HG03558 (cell line): ENCODE measurements around the gene GSTO2.

ENCODE experiments used
- ATAC-seq: cut with Tn5 transposase; IDR thresholded peaks from one replicate; pipeline ENCODE4 v1.9.1; 2021; ENCODE audit warnings: moderate number of reproducible peaks; ENCODE audit not compliant: unreplicated experiment; ENCODE audit errors: extremely low read depth

The GSTO2 gene

GRCh38 chr10:104253106-104253505 is 15.9 kb upstream of the GSTO2 start:
- ATAC-seq: no peak

- no peak for ATAC-seq
Observed at GRCh38 chr10:104253606-104254410, 15.2 kb upstream of the GSTO2 start.

DNA sequence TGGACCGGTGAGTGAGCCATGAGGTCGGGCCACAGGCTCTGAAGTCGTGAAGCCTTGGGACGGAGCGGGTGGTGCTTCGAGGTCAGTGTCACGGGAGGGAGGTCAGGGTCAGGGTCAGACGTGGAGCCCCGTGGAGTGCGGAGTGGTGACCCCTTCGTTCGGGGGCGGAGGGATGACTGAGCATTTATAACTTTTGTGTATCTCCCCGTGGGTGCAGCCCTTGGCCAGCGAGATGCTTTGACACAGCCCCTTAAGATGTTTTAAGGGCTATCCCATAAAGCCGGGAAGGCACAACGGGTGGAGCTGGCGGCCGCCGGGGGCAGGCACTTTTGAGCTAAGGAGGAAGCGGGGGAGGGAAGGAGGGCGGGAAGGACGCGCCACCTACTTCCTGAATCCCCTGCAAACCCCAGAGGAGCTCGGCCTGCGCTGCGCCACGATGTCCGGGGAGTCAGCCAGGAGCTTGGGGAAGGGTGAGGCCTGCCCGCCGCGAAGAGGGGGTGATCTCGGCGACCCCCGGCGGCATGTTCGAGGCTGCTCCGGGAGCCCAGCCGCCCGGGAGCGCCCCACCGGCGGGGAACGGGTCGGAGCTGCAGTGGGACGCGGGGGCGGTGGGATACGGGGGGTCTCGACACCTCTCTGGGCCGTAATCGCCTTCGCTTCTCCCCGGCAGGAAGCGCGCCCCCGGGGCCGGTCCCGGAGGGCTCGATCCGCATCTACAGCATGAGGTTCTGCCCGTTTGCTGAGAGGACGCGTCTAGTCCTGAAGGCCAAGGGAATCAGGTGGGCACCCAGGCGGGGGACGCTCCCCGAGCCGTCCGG is 14.3 kb upstream of the GSTO2 start, which contains the start of gene GSTO1:
GSTO1 (plus strand) TSS at position 400 of the 818 bp plus-strand sequence; CDS start at position 437, 37 bp downstream.
- ATAC-seq: no peak

DNA sequence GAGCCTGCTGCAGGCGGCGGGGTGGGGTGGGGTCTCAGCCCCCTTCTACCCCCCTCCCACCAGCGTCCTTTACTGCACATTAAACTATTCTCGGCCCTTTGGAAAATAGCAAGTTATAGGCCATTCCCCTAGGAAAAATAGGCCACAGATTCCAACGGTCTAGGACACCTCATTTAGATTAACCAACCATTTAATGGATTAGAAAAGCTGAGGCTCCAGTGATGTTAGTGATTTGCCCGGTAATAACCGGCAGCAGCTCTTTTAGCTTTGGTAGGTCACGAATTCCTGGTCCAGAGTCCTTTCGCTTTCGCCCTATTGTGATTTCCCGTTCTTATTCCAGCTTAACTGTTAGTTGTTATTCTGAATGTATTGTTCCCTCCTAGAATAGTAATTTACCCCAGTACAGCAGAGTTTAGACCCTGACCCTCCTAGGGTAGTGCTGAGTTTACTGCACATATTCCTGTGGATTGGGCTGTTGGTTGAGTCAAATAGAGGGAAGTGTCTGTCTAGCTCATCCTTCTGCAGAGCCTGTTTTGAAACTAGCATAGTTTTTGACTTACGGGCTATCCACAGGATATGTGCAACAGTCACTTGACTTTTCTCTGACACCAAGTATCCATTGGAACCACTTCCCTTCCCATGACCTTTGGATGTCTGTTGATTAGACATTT is 13.5 kb upstream of the GSTO2 start:
- ATAC-seq: no peak

GRCh38 chr10:104256335-104256961 is 12.5 kb upstream of the GSTO2 start:
- no peak for ATAC-seq

GRCh38 chr10:104257235-104257634 is 11.7 kb upstream of the GSTO2 start:
- ATAC-seq: no peak

- ATAC-seq: no peak
Observed at GRCh38 chr10:104258209-104258608, 10.8 kb upstream of the GSTO2 start.

GRCh38 chr10:104259456-104259855 is 9.5 kb upstream of the GSTO2 start:
- ATAC-seq: no peak

DNA sequence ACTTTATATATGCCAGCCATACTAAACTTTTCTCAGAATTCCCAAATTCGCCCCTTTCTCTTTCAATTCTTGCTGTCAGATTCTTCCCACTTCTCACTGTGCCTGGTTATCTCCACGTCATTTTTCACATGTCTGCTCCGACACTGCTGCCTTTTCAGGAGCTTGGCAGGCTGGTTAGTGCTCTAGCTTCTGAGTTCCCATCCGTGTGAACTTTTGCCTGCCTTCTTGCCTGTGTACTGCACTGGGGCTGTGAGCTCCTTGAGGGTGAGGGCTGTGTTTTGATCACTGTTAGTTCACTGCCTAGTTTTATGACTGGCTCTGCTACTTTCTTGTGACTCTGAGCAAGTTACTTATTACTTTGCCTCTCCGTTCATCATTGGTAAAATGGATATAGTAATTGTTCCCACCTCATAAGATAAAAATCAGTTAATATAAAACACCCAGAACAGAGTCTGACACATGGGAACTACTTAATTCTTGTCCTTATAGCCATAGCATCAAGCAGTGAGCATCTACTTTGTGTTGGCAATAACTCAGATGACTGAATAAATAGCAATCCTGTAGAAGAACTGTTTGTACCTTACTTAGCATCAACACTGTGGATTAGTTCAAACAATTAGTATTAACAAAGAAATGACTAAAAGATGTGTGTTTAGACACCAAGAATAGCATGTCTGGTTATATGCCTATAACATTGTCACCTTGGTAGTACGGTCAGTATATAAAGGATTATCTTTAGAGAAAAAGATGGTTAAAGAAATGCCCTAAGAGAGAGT is 8.8 kb upstream of the GSTO2 start:
- no peak for ATAC-seq

- ATAC-seq: no peak
Observed at GRCh38 chr10:104260775-104261115, 8.2 kb upstream of the GSTO2 start.

DNA sequence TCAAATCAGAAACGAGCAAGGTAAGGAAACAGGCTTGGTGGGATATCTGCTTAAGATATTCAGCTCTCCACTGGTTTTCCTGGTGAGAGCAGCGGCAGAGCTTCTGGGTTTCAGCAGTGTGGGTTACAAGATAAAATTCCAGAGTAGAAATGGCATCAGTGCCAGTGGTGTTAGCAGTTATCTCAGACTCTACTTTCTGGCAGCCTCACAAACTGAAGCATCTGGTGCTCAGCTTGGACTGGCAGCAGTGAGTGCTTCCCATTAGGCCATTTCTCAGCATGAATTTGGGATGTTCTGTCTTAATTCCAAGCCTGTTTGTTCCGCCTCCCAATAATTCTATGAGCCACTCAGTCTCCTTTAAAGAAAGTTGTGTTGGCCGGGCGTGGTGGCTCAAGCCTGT is 6.9 kb upstream of the GSTO2 start:
- ATAC-seq: no peak

- no peak for ATAC-seq
Observed at GRCh38 chr10:104264783-104265182, 4.2 kb upstream of the GSTO2 start.

DNA sequence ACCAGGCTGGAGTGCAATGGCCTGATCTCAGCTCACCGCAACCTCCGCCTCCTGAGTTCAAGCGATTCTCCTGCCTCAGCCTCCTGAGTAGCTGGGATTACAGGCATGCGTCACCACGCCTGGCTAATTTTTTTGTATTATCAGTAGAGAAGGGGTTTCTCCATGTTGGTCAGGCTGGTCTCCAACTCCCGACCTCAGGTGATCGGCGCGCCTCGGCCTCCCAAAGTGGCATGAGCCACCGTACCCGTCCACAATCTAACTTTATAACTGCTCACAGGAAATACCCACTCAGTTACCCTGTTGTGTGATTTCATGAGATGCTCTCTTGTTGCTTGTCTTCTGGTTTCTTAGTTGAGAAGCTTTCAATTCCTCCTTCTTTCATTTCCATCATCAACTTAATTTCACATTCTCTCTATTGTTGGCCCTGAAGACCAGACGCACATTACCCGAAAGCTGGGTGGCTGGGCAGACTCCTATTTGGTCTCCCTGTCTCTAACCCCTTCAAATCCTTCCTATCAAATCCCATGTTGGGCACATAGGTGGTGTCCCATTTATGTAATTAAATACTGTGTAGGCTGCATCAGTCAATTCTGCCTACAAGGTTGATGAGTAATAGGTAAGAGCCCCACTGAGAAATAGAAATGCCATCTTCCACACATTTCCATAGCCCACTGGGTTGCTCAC is 1.1 kb upstream of the GSTO2 start:
- no peak for ATAC-seq

- ATAC-seq: no peak
Observed at GRCh38 chr10:104268405-104268712, 625 bp upstream of the GSTO2 start.

- no peak for ATAC-seq
Observed at GRCh38 chr10:104273286-104273685, 4.3 kb downstream of the GSTO2 start.

GRCh38 chr10:104273899-104274575 is 5.1 kb downstream of the GSTO2 start:
- no peak for ATAC-seq

DNA sequence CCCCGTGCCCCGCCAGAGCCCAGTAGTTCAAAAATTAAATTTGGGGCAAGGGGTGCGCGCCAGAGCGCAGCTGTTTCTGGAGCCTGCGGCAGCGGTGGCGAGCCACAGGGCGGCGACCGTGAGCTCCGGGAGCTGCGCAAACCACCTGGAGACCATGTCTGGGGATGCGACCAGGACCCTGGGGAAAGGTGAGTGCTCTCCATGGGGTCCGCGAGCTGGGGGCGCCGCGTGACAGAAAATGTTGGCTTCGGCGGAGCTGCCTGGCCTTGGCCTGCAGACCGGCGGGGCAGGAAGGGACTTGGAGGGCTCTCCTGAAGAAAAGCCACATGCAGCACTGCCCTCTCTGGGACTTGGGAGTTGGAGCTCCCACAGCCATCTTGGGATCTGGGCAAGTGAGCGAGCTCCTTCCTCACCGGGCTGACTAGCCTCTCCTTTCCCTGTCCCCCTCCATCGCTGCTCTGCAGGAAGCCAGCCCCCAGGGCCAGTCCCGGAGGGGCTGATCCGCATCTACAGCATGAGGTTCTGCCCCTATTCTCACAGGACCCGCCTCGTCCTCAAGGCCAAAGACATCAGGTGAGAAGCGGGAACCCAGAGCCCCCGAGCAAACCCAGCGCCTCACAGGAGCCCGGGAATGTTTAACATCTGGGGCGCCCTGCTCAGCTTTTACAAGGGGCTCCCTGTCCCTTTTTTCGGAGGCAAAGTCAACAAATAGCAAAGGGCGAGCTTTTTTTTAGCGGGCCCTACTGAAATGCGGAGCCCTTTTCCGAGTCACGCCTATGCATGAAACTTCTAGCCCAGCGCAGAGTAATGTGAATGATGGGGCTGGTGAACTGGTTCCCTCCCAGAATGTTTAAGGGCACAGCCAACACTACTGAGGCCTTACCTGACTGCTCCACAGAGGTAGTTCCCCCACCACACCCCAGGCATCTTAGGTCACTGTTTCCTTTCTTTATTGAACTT is 6.1 kb downstream of the GSTO2 start:
- ATAC-seq: no peak

DNA sequence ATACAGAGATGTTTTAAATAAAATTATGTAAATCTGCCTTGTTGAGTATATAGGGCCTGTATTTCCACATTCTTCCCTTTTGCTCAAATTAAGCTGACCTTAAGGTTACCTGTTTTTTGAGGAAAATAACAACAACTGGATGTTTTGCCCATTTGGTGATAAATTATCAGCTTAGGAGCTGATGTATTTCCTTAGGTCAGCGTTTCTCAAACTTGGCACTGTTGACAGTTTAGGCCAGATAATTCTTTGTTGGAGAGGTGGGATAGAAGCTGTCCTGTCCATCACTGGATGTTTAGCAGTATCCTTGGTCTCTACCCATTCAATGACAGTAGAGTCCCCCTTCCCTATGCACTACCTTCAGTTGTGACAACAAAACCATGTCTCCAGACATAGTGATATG is 7.2 kb downstream of the GSTO2 start:
- no peak for ATAC-seq
